ENCODE data around the gene PRKCE. TPM values are rescaled to one million over a fixed set of nuclear protein-coding genes. Genes with fewer than 3 reads are reported as not detected.
A peak's percentile ranks its signal among the peaks of the same experiment; 100 is the strongest.

PRKCE gene
- total RNA-seq, 1 experiment from 2014 or later = 2.4 TPM

DNA sequence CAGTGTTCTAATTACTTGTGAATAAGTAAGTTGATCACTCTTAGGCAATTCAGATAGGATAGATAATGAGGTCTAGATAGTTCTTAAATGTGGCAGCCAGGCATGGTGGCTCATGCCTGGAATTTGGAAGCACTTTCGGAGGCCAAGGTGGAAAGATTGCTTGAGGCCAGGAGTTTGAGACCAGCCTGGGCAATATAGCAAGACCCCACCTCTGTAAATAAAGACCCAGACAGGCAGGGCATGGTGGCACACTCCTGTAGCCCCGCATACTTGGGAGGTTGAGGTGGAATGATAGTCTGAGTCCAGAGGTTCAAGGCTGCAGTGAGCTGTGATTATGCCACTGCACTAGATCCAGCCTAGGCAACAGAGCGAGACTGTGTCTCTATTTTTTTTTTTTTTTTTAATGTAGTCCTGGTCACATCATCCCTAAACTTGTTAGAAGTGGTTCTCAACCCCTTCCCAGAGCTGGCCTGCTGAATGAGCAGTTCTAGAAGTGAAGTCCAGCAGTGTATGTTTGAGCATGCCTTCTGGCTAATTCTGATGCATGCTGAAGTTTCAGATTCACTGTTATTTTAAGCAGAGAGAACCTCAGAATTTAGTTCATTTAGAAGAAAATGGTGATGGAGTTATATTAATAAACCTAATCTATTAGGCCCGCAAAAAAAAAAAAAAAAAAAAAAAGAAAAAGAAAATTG lies 306.2 kb downstream of the PRKCE start:
- no peak for TF ChIP-seq EZH2 (IDR thresholded peaks at IDR 0.05; ENCODE audit: borderline replicate concordance, low read depth, low read length, poor library complexity, severe bottlenecking)
- TF ChIP-seq, protein P1, sequence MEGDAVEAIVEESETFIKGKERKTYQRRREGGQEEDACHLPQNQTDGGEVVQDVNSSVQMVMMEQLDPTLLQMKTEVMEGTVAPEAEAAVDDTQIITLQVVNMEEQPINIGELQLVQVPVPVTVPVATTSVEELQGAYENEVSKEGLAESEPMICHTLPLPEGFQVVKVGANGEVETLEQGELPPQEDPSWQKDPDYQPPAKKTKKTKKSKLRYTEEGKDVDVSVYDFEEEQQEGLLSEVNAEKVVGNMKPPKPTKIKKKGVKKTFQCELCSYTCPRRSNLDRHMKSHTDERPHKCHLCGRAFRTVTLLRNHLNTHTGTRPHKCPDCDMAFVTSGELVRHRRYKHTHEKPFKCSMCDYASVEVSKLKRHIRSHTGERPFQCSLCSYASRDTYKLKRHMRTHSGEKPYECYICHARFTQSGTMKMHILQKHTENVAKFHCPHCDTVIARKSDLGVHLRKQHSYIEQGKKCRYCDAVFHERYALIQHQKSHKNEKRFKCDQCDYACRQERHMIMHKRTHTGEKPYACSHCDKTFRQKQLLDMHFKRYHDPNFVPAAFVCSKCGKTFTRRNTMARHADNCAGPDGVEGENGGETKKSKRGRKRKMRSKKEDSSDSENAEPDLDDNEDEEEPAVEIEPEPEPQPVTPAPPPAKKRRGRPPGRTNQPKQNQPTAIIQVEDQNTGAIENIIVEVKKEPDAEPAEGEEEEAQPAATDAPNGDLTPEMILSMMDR (conservative IDR thresholded peaks at IDR 0.05; ENCODE audit: low read depth, low read length) = no peak
- BruUV-seq (replicated peaks) = no TSS peak
- no peaks in the 10 kb centered on the region for H3K9me3 ChIP-seq (ENCODE audit: low read depth, low read length, poor library complexity, severe bottlenecking)
- no peaks in the 10 kb centered on the region for H3K36me3 ChIP-seq (ENCODE audit: insufficient read depth, low read length, poor library complexity, severe bottlenecking)
- no peak overlapping the region for H3K27ac ChIP-seq (ENCODE audit: low read depth, low read length, poor library complexity, severe bottlenecking)
- H3K4me1 ChIP-seq (ENCODE audit: insufficient read depth, low read length, poor library complexity, severe bottlenecking) = peaks cover 14% of the 10 kb centered on the region
- intact Hi-C loops (cut with micrococcal nuclease; ENCODE audit: unreplicated experiment) = no loop called here
- no peak overlapping the region for H3K4me3 ChIP-seq (ENCODE audit: low read depth, low read length, poor library complexity, severe bottlenecking)
- H3K27me3 ChIP-seq (replicated peaks; ENCODE audit: insufficient read depth, low read depth, low read length, poor library complexity) = no peaks in the 10 kb centered on the region
- no peak for DNase-seq (ENCODE audit: low spot score)
- ChIA-PET POLR2A (ENCODE audit: low non-redundant PET) (no interaction called here), CTCF (no interaction called here)

DNA sequence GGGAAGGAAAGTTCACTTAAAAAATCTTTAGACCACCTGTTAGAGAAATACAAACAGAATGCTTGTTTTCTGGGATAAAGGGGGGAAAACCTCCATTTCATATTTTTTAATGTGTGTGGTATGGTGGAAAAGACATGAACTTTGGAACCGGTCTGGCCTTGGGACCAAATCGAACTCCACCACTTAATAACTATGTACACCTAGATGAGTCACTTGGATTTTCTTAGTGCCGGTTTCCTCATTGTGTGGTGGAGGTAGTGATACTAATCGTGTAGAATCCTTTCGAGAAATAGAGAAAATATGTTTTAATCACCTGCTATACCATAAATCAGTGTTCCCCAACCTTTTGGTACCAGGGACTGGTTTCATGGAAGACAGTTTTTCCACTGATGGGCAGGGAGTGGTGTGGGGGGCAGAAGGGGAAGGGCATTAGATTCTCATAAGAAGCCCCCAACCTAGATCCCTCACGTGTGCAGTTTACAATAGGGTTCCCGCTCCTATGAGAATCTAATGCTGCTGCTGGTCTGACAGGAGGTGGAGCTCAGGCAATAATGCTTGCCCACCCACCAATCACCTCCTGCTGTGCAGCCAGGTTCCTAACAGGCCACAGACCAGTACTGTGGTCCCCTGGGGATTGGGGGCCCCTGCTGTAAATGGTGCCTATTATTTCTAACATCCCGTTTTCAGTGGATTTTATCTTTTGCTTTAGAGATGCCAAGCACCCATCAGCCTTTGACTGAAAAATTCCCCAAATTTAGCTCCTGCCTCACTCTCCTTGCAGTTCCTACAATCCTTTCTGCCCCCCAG lies 308.8 kb downstream of the PRKCE start:
- no peak overlapping the region for H3K4me3 ChIP-seq (ENCODE audit: low read depth, low read length, poor library complexity, severe bottlenecking)
- H3K4me1 ChIP-seq (ENCODE audit: insufficient read depth, low read length, poor library complexity, severe bottlenecking) = peaks cover 22% of the 10 kb centered on the region
- CTCF ChIA-PET = no interaction called here
- no TSS peak for BruUV-seq (replicated peaks)
- intact Hi-C loops (cut with micrococcal nuclease; ENCODE audit: unreplicated experiment) = no loop called here
- no peak for DNase-seq (ENCODE audit: low spot score)
- no peak overlapping the region for H3K27ac ChIP-seq (ENCODE audit: low read depth, low read length, poor library complexity, severe bottlenecking)
- no peaks in the 10 kb centered on the region for H3K36me3 ChIP-seq (ENCODE audit: insufficient read depth, low read length, poor library complexity, severe bottlenecking)
- H3K27me3 ChIP-seq (replicated peaks; ENCODE audit: insufficient read depth, low read depth, low read length, poor library complexity) = no peaks in the 10 kb centered on the region
- TF ChIP-seq, protein P1 (conservative IDR thresholded peaks at IDR 0.05; ENCODE audit: low read depth, low read length) = no peak
- no peak for TF ChIP-seq EZH2 (IDR thresholded peaks at IDR 0.05; ENCODE audit: borderline replicate concordance, low read depth, low read length, poor library complexity, severe bottlenecking)
- POLR2A ChIA-PET (ENCODE audit: low non-redundant PET) = no interaction called here
- H3K9me3 ChIP-seq (ENCODE audit: low read depth, low read length, poor library complexity, severe bottlenecking) = no peaks in the 10 kb centered on the region

DNA sequence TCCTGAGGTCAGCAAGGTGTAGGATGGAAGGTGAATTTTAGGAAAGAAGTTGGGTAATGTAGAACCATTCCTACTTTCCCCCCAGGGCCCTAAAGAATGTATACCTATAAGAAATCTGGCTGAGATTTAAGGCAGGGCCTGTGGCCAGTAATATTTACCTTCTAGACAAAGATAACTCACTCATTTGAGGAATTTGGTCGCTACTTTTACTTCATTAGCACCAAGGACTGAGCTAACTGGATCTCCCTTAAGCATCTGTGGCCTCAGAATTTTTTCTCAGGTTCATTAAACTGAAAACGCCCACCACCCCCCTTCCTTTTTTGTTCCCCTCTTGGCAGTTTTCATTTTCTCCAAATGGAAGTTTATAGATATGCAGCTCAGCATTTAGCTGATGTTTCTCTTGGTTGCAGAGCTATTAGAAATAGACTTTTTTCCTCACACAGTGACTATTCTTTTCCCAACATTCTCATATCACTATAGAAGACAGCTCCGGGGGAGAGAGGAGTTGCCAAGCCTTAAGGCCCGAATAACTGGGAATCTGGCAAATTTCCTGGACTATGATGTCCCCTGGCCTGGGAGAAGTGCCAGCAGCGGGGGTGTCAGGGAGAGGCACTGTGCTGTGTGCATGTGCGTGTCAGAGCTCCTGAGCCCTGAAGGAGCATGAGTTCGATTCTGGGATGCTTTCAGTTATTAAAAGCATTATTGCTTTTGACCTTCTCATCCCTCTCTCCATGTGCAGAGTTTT lies 310.9 kb downstream of the PRKCE start:
- DNase-seq (ENCODE audit: low spot score) = peak; percentile 45
- H3K27ac ChIP-seq (ENCODE audit: low read depth, low read length, poor library complexity, severe bottlenecking) = no peak overlapping the region
- H3K36me3 ChIP-seq (ENCODE audit: insufficient read depth, low read length, poor library complexity, severe bottlenecking) = no peaks in the 10 kb centered on the region
- no peaks in the 10 kb centered on the region for H3K27me3 ChIP-seq (replicated peaks; ENCODE audit: insufficient read depth, low read depth, low read length, poor library complexity)
- peaks cover 22% of the 10 kb centered on the region for H3K4me1 ChIP-seq (ENCODE audit: insufficient read depth, low read length, poor library complexity, severe bottlenecking)
- no peak for TF ChIP-seq EZH2 (IDR thresholded peaks at IDR 0.05; ENCODE audit: borderline replicate concordance, low read depth, low read length, poor library complexity, severe bottlenecking)
- TF ChIP-seq, protein P1 (conservative IDR thresholded peaks at IDR 0.05; ENCODE audit: low read depth, low read length) = no peak
- CTCF ChIA-PET = interaction anchor here (0.5 kb wide), 1 partner anchor 311 kb away, joined by 12 read pairs; the partner anchor contains the start of gene PRKCE
- BruUV-seq (replicated peaks) = no TSS peak
- no peak overlapping the region for H3K4me3 ChIP-seq (ENCODE audit: low read depth, low read length, poor library complexity, severe bottlenecking)
- intact Hi-C loops (cut with micrococcal nuclease; ENCODE audit: unreplicated experiment) = no loop called here
- no peaks in the 10 kb centered on the region for H3K9me3 ChIP-seq (ENCODE audit: low read depth, low read length, poor library complexity, severe bottlenecking)
- POLR2A ChIA-PET (ENCODE audit: low non-redundant PET) = no interaction called here
